H1 (cell line): ENCODE data around the gene UBE3A.

Experiments used
- CBX5 ChIP-seq: fragments of 300-800, 300-1000 bp; sonication (generic); IDR thresholded peaks from 2 replicates; pipeline ENCODE4 v1.7.1; 2016; ENCODE audit warnings: antibody characterized with exemption, low read length, low read depth
- CEBPB ChIP-seq: IDR thresholded peaks from 2 replicates; pipeline ENCODE4 v1.6.1; 2012; ENCODE audit warnings: low read depth, low read length
- HDAC2 ChIP-seq, 2 experiments: fragments of 300-600 bp in 1 of 2; sonication (generic) in 1 of 2; IDR thresholded peaks; 2 replicates each; pipeline ENCODE4 v1.6.1; 2011 to 2012; ENCODE audit warnings: low read depth in 2 of 2, low read length in 2 of 2, mild to moderate bottlenecking in 2 of 2, moderate library complexity in 2 of 2, borderline replicate concordance in 1 of 2, inconsistent platforms in 1 of 2
- SUZ12 ChIP-seq: fragments of 200-600 bp; sonication (generic); IDR thresholded peaks from 2 replicates; pipeline ENCODE4 v1.6.1; 2012; ENCODE audit warnings: mild to moderate bottlenecking, inconsistent platforms, low read length, moderate library complexity, mixed read lengths
- TF ChIP-seq, protein P1 (sequence below), 3 experiments: IDR thresholded peaks; 1 replicate in 2 of 3; 2 replicates in 1 of 3; pipeline versions ENCODE4 v1.5.1 to v1.6.1; 2011; ENCODE audit warnings: low read length in 3 of 3, mild to moderate bottlenecking in 3 of 3, inconsistent platforms in 2 of 3, low read depth in 1 of 3, moderate library complexity in 1 of 3; ENCODE audit not compliant: insufficient read depth in 1 of 3; ENCODE audit errors: control extremely low read depth in 1 of 3
- TF ChIP-seq, protein P2 (sequence below): fragments of 300-600 bp; sonication (generic); IDR thresholded peaks from 2 replicates; pipeline ENCODE4 v1.7.1; 2012; ENCODE audit warnings: low read length, moderate library complexity, mild to moderate bottlenecking, inconsistent platforms; ENCODE audit not compliant: insufficient replicate concordance

- TF ChIP-seq, protein P1, sequence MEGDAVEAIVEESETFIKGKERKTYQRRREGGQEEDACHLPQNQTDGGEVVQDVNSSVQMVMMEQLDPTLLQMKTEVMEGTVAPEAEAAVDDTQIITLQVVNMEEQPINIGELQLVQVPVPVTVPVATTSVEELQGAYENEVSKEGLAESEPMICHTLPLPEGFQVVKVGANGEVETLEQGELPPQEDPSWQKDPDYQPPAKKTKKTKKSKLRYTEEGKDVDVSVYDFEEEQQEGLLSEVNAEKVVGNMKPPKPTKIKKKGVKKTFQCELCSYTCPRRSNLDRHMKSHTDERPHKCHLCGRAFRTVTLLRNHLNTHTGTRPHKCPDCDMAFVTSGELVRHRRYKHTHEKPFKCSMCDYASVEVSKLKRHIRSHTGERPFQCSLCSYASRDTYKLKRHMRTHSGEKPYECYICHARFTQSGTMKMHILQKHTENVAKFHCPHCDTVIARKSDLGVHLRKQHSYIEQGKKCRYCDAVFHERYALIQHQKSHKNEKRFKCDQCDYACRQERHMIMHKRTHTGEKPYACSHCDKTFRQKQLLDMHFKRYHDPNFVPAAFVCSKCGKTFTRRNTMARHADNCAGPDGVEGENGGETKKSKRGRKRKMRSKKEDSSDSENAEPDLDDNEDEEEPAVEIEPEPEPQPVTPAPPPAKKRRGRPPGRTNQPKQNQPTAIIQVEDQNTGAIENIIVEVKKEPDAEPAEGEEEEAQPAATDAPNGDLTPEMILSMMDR (IDR thresholded peaks at IDR 0.05; ENCODE audit: control extremely low read depth in 1 of 3, insufficient read depth in 1 of 3, low read depth in 1 of 3, low read length in 3 of 3): no peak
- no peak for TF ChIP-seq CBX5
- TF ChIP-seq CEBPB: no peak
- TF ChIP-seq HDAC2 (IDR thresholded peaks at IDR 0.05; ENCODE audit: borderline replicate concordance in 1 of 2, low read depth in 2 of 2, low read length in 2 of 2): no peak
- no peak for TF ChIP-seq SUZ12
- TF ChIP-seq, protein P2, sequence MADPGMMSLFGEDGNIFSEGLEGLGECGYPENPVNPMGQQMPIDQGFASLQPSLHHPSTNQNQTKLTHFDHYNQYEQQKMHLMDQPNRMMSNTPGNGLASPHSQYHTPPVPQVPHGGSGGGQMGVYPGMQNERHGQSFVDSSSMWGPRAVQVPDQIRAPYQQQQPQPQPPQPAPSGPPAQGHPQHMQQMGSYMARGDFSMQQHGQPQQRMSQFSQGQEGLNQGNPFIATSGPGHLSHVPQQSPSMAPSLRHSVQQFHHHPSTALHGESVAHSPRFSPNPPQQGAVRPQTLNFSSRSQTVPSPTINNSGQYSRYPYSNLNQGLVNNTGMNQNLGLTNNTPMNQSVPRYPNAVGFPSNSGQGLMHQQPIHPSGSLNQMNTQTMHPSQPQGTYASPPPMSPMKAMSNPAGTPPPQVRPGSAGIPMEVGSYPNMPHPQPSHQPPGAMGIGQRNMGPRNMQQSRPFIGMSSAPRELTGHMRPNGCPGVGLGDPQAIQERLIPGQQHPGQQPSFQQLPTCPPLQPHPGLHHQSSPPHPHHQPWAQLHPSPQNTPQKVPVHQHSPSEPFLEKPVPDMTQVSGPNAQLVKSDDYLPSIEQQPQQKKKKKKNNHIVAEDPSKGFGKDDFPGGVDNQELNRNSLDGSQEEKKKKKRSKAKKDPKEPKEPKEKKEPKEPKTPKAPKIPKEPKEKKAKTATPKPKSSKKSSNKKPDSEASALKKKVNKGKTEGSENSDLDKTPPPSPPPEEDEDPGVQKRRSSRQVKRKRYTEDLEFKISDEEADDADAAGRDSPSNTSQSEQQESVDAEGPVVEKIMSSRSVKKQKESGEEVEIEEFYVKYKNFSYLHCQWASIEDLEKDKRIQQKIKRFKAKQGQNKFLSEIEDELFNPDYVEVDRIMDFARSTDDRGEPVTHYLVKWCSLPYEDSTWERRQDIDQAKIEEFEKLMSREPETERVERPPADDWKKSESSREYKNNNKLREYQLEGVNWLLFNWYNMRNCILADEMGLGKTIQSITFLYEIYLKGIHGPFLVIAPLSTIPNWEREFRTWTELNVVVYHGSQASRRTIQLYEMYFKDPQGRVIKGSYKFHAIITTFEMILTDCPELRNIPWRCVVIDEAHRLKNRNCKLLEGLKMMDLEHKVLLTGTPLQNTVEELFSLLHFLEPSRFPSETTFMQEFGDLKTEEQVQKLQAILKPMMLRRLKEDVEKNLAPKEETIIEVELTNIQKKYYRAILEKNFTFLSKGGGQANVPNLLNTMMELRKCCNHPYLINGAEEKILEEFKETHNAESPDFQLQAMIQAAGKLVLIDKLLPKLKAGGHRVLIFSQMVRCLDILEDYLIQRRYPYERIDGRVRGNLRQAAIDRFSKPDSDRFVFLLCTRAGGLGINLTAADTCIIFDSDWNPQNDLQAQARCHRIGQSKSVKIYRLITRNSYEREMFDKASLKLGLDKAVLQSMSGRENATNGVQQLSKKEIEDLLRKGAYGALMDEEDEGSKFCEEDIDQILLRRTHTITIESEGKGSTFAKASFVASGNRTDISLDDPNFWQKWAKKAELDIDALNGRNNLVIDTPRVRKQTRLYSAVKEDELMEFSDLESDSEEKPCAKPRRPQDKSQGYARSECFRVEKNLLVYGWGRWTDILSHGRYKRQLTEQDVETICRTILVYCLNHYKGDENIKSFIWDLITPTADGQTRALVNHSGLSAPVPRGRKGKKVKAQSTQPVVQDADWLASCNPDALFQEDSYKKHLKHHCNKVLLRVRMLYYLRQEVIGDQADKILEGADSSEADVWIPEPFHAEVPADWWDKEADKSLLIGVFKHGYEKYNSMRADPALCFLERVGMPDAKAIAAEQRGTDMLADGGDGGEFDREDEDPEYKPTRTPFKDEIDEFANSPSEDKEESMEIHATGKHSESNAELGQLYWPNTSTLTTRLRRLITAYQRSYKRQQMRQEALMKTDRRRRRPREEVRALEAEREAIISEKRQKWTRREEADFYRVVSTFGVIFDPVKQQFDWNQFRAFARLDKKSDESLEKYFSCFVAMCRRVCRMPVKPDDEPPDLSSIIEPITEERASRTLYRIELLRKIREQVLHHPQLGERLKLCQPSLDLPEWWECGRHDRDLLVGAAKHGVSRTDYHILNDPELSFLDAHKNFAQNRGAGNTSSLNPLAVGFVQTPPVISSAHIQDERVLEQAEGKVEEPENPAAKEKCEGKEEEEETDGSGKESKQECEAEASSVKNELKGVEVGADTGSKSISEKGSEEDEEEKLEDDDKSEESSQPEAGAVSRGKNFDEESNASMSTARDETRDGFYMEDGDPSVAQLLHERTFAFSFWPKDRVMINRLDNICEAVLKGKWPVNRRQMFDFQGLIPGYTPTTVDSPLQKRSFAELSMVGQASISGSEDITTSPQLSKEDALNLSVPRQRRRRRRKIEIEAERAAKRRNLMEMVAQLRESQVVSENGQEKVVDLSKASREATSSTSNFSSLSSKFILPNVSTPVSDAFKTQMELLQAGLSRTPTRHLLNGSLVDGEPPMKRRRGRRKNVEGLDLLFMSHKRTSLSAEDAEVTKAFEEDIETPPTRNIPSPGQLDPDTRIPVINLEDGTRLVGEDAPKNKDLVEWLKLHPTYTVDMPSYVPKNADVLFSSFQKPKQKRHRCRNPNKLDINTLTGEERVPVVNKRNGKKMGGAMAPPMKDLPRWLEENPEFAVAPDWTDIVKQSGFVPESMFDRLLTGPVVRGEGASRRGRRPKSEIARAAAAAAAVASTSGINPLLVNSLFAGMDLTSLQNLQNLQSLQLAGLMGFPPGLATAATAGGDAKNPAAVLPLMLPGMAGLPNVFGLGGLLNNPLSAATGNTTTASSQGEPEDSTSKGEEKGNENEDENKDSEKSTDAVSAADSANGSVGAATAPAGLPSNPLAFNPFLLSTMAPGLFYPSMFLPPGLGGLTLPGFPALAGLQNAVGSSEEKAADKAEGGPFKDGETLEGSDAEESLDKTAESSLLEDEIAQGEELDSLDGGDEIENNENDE: no peak
These were observed 37.3 kb downstream of the UBE3A start for GRCh38 chr15:25401501-25401900.
